C4-2B (cell line): Measurements from ENCODE around the gene RASD2.

ENCODE experiments used
- ZFX ChIP-seq: fragments of 450-650 bp; IDR thresholded peaks from 2 replicates; pipeline ENCODE4 v1.6.1; 2017
- TF ChIP-seq, protein P1 (sequence below): fragments of 450-650 bp; conservative IDR thresholded peaks from 2 replicates; pipeline ENCODE4 v1.5.1; 2017; ENCODE audit warnings: mild to moderate bottlenecking

DNA sequence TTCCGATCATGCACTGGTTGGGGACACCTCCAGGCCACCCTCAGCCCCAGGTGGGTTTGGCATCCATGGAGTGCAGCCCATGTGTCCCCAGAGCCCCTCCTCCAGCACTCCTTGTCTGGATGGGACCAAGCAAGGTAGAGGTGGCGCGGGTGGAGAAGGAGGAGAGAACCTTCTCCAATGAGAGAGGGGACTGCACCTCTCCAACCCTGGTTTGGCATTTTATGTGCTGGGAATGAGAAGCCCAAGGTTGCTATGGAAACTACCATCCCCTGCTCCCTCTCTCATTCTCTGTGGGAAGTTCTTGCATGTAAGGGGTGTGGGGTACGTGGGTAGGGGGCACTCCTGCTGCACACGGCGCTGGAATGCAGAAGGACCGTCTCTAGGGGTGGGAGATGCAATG is 21.8 kb upstream of the RASD2 start:
- TF ChIP-seq, protein P1, sequence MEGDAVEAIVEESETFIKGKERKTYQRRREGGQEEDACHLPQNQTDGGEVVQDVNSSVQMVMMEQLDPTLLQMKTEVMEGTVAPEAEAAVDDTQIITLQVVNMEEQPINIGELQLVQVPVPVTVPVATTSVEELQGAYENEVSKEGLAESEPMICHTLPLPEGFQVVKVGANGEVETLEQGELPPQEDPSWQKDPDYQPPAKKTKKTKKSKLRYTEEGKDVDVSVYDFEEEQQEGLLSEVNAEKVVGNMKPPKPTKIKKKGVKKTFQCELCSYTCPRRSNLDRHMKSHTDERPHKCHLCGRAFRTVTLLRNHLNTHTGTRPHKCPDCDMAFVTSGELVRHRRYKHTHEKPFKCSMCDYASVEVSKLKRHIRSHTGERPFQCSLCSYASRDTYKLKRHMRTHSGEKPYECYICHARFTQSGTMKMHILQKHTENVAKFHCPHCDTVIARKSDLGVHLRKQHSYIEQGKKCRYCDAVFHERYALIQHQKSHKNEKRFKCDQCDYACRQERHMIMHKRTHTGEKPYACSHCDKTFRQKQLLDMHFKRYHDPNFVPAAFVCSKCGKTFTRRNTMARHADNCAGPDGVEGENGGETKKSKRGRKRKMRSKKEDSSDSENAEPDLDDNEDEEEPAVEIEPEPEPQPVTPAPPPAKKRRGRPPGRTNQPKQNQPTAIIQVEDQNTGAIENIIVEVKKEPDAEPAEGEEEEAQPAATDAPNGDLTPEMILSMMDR = no peak
- TF ChIP-seq ZFX = no peak
